Stimulated activated CD4-positive, alpha-beta T cell treated with anti-CD3 and anti-CD28 coated beads, TNF-alpha, amount 100 ng/mL, for 4 hours (primary cell): ENCODE data around the gene RNF115.
"Not testable (repeated sequence)": the region's sequence is repeated elsewhere in the genome, so short reads cannot be mapped to it uniquely, and the experiment has no call there.

ENCODE experiments used
- DNase-seq, 3 experiments: peaks; one replicate each; pipeline ENCODE4 v3.0.0-alpha.2; 2020; ENCODE audit warnings: low read depth in 3 of 3

RNF115 gene

GRCh38 chr1:145823565-145824498 lies at the start of gene RNF115, which contains the start of gene POLR3C:
RNF115 (minus strand) TSS chr1:145824095; CDS start chr1:145823873, 222 bp downstream.
POLR3C (plus strand) TSS chr1:145824200; CDS start chr1:145825777, 1,577 bp downstream.
- peak; percentile 62 to 72 (median 68) for DNase-seq

GRCh38 chr1:145871994-145872924 lies 48.4 kb upstream of the RNF115 start:
- peak; percentile 5 to 24 (median 6) for DNase-seq

- no peak for DNase-seq
These were observed 44.3 kb upstream of the RNF115 start for GRCh38 chr1:145868232-145868631.

GRCh38 chr1:145863282-145864018 lies 39.6 kb upstream of the RNF115 start:
- DNase-seq: no peak

- peak; percentile 60 to 64 (median 64) for DNase-seq
These were observed 35.7 kb upstream of the RNF115 start for GRCh38 chr1:145859491-145860023.

GRCh38 chr1:145858901-145859490 lies 35.1 kb upstream of the RNF115 start, which contains the start of gene PIAS3:
PIAS3 (minus strand) TSS chr1:145859081; CDS start chr1:145858990, 91 bp downstream.
- DNase-seq: peak; percentile 56 to 77 (median 66)

- DNase-seq: peak in 1 of 3 experiments; percentile 9
These were observed 34.5 kb upstream of the RNF115 start for GRCh38 chr1:145858238-145858900.

- no peak for DNase-seq
These were observed 33.3 kb upstream of the RNF115 start for GRCh38 chr1:145857170-145857569.

- DNase-seq: no peak
These were observed 31.6 kb upstream of the RNF115 start for GRCh38 chr1:145855426-145855948.

GRCh38 chr1:145849356-145850160 lies 25.7 kb upstream of the RNF115 start:
- DNase-seq: no peak

GRCh38 chr1:145847827-145848226 lies 23.9 kb upstream of the RNF115 start:
- DNase-seq: no peak

GRCh38 chr1:145846201-145846612 lies 22.3 kb upstream of the RNF115 start:
- DNase-seq: no peak

- DNase-seq: peak; percentile 49 to 66 (median 61)
These were observed 21.7 kb upstream of the RNF115 start, which contains the start of gene NUDT17 for GRCh38 chr1:145845514-145846161. NUDT17 (plus strand) TSS chr1:145845630; CDS start chr1:145845641, 11 bp downstream.

GRCh38 chr1:145845144-145845513 lies 21.2 kb upstream of the RNF115 start:
- no peak for DNase-seq

- no peak for DNase-seq
These were observed 19.1 kb upstream of the RNF115 start for GRCh38 chr1:145843031-145843430.

GRCh38 chr1:145837656-145838055 lies 13.8 kb upstream of the RNF115 start:
- DNase-seq: no peak

GRCh38 chr1:145830810-145831209 lies 6.9 kb upstream of the RNF115 start:
- DNase-seq: not testable (repeated sequence)

- DNase-seq: no peak
These were observed 4.6 kb upstream of the RNF115 start for GRCh38 chr1:145828367-145829026.
